T-helper 1 cell treated with Interleukin-12 subunit alpha and Interleukin-12 subunit beta and Interleukin-4 antibody, amounts not matched to agents 30 ng/mL and 1 ng/mL, for 36 hours (primary cell): Measurements from ENCODE around the gene CADM1. TPM values are rescaled to one million over a fixed set of nuclear protein-coding genes. Genes with fewer than 3 reads are reported as not detected.

Experiments used
- intact Hi-C: fragments of 100-400 bp; cut with micrococcal nuclease; formaldehyde crosslinking; loops from one replicate; pipeline ENCODE4 v1.15.1; 2024
- total RNA-seq: library from RNA; stranded (reverse); gene quantifications from 2 replicates; pipeline ENCODE4 v1.2.3, GENCODE V29; 2022

The CADM1 gene
- total RNA-seq, 1 donor from 2014 or later, result 0.83 TPM

DNA sequence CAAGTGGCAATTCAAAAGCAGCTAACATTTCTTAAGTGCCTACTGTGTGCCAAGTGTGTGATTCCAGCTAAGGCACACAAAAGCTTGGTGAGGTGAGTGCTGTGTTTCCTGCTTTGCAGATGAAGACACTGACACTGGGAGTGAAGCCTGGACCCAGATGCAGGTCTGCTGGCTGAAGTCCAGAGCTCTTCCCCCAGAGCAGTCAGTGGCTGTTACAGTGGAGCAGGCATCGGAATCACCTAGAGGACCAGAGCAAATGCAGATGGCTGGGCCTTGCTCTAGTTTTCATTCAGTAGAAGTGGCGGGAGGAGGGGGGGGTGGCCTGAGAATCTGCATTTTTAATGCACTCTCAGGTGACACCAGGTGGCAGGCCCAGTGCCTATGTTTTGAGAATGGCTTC lies 342.3 kb downstream of the CADM1 start:
- intact Hi-C loops, result no loop called here

DNA sequence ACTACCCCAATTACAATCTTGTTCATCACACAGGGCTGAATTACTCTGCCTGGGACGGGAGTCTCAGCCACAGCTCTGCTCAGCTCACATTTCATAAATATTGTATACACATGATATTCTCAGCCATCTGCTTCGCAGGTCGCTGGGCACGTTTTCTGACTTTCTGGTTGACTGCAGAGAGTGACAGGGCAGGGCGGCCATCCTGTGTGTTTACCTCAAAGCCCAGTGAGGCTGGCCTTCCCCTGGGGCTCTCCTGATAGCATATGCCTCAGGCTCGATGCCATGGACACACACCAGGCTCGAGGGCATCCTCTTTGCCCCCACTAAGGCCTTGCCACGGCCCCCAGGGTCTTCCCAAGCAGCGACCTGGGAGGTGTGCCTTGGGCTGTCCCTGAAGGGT lies 345.0 kb downstream of the CADM1 start:
- intact Hi-C loops, result no loop called here

DNA sequence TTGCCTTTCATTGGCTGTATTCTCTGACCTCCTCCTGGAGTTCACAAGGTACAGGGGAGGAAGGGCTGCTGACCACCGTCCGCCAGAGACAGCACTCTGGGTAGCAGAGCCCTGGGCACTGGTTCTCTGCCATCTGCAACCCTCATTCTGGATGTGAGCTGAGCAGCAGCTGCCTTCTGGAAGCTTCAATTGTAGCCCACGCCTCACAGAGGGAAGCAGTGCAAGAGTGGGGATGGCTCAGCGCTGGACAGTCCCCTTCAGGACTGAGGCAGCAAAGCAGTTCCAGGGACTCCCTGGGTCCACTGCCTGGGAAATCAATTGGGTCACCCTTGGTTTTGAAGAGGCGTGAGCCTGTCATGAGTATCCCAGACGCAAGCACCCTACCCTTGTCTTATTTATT lies 346.2 kb downstream of the CADM1 start:
- intact Hi-C loops, result no loop called here

DNA sequence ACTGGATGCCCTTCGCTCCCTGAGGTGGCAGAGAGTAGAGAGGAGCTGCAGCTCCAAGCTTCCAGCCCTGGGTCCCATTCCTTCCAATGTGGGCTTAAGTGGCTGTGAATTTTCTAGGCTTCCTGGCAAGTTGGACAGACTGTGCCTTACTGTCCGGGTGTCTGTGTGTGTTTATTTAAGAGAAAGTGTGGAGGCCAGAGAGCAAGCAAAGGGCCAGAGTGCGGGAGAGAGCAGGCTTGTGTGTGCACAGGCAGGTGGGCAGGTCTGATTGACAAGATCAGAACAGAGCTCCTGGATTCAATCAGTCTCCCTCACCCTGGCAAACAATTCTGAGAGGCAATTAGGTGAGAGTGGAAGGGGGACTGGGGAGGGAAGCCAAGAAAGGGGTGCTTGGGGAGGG lies 347.0 kb downstream of the CADM1 start:
- intact Hi-C loops, result no loop called here

DNA sequence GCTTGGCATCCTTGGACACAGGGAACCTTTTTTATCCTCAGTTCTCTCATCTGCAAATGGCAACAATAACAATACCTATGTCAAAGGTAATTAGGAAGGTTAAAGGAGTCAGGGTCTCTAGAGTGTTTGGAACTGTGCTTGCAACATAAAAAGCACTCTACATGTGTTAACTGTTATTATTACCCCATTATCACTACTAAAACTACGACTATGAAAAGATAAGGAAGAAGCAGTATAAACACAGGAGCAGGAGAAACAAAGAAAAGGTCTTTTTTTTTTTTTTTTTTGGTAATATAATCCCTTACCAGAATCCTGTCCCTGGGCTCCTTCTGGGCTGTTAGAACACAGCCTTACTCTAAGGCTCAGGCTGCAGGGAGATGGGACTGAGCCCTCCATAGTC lies 348.2 kb downstream of the CADM1 start:
- intact Hi-C loops, result no loop called here

DNA sequence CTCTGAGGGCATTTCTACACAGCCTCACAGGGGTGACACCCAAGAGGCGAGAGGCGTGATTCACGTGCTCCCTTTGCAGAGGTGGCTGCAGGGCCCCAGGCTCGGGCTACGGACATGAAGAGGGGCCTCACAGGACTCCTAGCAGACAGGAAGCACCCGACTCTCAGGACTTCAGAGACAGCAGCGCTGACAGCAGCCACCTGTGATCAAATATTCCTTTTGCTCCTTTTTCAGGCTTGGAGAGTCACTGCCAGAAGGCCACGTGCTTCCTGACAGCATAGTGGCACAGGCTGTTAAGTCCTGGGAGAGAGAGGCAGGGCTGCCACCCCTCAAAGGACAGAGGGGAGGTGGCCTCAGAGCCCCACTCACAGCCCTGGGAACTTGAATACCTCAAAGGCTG lies 348.9 kb downstream of the CADM1 start:
- intact Hi-C loops, result no loop called here

DNA sequence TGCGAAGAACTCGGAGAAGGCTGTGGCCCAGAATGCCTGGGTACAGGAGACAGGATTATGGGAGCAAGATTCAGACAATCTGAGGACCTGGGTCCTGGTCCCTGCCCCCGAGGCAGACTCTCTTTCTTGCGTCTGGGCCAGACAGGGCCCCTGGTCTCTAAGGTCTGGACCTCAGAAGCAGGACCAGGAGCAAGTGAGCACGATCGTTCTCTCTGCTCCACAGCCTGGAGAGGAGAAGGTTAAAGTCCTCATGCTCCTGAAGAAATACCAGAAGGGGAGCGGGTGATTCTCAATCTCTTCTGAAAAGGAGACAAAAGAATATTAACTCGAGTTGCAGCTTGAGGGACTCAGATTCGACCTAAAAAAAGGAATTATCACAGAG lies 349.9 kb downstream of the CADM1 start:
- intact Hi-C loops, result no loop called here

DNA sequence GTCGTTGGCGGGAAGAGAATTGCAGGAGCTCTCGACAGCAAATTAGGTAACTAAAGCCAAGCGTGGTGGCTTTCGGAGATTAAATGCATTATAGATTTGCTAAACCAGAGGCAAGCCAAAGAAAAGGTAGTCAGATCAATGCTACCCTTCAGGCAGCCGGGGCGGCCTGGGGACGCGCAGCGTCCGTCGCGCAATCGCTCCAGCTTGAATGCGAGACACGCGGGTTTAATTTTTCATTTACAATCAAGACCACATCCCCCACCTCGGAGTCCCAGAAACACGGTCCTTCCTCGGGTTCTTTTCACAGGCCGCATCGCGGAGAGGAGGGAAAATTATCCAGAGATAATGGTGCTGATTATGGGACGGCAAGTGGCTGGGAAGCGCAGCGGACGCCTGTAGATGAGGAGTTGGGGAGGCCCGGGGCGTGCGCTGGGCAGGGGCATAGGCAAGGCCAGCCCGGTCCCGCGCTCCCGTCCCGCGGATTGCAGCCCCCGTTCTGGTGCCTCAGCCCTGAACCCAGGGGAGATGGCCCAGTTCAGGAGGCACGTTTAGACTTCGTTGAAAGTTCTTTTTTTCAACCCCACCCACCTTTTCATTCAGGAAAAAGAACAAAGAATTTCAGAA lies 350.4 kb downstream of the CADM1 start:
- intact Hi-C loops, result no loop called here

DNA sequence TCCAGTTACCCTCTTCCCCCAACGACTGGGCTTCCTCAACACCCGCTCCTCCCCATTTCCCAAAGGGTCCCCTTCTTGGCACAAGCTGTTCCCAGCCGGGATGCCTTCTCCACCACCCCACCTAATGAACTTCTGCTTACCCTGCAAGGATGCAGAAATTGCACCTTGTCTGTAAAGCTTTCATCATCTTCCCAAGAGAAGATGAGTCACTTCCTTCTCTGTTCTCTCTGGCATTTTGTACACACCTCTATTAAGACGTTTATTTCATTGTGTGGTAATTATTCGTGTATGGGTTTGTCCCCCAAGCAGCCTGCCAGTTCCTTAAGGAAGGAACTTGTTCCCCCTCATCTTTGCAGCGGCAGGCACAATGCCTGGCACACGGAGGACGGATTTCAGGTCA lies 351.1 kb downstream of the CADM1 start:
- intact Hi-C loops, result no loop called here

DNA sequence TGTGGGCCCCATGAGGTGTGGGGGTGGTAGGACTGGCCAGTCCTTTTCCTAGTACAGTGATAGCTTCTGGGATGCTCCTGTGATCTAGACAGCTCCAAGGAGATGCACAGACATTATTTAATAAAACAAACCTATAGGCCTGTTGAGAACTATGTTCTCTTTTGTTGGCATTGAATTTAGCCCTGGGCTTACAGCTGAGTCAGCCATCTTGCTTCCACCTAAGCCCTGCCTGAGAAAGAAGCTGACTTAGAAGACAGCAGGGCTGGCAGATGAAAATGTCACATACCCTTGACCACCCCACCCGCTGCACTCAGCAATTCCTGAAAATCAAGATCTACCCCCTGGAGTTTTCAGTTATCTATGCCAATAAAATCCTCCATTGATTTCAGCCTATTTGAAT lies 353.2 kb downstream of the CADM1 start:
- intact Hi-C loops, result no loop called here

DNA sequence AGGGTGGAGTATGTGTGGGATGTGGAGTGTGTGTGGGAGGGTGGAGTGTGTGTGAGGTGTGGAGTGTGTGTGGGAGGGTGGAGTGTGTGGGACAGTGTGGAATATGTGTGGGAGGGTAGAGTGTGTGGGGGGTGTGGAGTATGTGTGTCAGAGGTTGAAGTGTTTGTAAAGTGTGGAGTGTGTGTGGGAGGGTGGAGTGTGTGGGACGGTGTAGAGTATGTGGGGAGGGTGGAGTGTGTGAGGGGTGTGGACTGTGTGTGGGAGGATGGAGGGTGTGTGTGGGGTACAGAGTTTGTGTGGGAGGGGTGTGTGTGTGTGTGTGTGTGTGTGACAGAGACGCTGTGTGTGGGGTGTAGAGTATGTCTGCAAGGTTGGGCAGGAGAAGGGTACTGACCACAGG lies 355.5 kb downstream of the CADM1 start:
- intact Hi-C loops, result no loop called here

DNA sequence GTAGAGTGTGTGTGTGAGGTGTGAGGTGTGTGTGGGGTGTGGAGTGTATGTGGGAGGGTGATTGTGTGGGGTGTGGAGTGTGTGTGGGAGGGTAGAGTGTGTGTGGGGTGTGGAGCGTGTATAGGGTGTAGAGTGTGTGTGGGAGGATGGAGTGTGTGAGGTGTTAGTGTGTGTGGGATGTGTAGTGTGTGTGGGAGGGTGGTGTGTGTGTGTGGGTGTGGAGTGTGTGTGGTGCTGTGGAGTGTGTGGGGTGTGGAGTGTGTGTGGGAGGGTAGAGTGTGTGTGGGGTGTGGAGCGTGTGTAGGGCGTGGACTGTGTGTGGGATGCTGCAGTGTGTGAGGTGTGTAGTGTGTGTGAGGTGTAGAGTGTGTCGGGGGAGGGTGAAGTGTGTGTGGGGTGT lies 356.1 kb downstream of the CADM1 start:
- intact Hi-C loops, result no loop called here

DNA sequence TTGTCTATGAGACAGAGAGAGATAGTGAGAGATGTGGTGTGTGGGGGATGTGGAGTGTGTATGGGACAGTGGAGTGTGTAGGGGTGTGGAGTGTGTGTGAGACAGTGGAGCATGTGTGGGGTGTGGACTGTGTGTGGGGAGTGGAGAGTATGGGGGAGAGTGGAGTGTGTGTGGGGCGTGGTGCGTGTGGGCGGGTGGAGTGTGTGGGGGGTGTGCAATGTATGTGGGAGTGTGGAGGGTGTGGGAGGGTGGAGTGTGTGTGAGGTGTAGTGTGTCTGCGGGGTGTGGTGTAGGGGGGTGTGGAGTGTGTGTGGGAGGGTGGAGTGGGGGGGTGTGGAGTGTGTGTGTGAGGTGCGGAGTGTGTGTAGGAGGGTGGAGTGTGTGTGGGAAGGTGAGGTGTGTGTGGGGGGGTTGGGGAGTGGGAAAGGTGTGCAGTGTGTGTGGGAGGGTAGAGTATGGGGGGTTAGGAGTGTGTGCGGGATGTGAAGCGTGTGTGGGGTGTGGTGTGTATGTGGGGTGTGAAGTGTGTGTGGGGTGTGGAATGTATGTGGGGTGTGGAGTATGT lies 356.9 kb downstream of the CADM1 start:
- intact Hi-C loops, result no loop called here

DNA sequence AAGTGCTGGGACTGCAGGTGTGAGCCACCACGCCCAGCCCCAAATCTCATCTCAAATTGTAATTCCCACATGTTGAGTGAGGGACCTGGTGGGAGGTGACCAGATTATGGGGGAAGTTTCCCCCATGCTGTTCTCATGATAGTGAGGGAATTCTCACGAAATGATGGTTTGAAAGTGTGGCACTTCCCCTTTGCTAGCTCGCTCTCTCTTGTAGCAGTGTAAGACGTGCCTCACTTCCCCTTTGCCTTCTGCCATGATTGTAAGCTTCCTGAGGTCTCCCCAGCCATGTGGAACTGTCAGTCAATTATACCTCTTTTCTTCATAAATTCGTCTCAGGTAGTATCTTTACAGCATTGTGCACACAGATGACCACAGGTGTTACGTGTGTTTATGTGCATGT lies 357.8 kb downstream of the CADM1 start:
- intact Hi-C loops, result no loop called here

DNA sequence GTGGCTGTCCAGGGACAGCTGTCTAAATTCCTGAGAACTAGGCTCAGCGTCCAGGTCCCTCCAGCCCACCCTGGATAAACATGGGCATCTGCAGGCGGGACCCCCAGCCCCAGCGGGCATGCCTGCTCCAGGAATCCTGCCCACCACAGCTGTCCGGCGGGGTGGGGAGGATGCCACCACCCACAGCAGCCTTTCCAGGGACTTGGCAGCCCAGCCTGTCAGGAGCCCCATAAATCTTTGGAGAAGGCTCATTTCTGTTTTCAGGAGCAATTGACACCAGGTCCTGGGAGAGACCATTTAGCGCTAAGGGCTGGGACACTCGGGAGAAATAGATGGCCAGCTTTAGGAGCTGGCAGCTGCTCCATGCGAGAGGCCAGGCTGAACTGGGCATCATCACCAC lies 358.9 kb downstream of the CADM1 start:
- intact Hi-C loops, result no loop called here

DNA sequence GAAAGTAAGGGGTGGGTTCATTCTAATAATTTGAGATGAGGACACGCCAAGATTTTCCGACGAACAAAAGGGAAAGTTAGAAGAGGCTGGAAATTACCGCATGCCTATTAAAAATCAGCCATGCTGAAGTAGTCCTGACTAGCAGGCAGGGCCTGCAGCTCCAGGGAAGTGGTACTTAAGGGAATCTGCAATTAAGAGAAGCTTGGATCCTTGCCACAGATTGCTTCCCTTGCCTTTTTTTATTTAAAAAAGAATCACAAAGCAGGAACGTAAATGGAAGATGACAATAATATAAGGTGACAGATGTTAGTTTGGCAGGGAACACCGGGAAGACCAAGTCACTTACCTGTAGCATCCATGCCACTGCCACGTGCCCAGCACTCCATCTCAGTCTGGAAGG lies 359.3 kb downstream of the CADM1 start:
- intact Hi-C loops, result no loop called here

DNA sequence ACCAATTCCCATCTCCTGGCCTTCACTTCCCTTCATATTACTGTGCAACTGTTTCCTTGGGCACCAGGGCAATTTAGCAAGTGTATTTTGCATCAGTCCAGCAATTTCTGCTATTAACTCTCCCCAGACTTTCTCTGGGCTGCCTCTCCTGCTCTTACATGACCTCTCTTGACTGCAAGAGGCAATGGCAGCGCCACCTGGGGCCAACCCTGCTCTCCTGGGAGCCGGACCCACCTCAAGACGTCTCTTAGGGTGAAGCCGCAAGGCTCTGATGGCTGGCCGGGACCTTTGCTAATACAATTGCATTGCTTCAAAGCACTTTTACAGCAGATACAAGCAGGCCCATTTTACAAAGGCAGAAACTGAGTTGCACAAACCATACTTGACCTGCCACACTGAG lies 360.2 kb downstream of the CADM1 start:
- intact Hi-C loops, result no loop called here

DNA sequence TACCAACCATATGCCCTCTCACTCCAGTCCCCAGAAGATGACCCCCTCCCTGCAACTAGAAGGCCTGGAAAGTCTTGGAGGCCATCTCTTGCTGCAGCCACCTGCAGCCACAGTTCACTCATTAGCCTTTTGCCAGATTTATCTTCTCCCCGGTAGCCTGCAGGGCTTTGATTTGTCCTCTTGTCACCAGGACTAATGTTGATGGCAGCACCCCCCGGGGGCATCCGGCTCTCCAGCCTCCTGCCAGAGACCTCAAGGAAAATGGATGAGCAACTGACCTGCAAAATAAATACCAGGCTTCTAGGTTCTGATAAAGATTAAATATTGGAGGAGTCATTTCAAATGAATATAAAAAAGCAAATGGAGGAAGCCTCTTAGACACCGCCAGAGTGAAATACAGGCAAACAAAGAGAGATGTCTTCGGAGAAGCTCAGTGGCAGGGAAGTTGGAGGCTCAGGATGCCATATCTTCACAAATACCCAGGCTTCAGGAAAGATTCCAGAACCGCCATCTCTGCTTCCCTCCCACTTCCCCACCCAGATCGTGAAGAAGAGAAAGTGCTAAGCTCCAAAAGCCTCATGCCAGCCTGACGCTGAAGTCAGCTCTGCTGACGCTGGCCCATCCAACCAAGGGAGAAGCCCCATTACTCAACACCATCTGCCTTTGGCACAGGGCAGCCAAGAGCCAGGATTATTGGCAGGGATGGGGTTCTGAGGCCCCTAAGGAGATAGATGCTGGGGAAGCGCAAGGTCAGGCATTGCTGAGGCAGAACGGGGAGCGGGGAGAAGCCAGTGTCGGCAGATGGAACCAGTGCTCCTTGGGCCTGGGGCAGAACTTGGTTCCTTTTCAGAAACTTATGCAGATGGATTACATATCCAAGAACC lies 362.7 kb downstream of the CADM1 start:
- intact Hi-C loops, result no loop called here

DNA sequence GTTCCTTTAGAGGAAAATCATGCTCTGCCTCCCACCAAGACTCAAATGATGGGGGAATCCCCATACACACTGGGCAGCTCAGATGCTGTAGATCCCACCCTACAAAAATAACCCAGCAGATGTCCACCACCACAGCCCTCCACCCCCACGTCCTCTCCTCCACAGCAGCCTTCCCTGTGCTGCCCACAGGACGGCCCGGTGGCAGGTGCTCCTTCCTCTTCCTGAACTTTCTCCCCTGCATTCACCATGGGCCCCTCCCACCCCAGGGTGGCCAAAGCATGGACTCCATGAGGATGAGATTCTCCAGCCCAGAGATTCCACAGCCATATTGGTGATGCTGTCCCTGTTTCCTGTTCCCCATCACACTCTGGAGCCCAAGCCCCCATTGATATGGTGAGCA lies 368.3 kb downstream of the CADM1 start:
- intact Hi-C loops, result no loop called here

DNA sequence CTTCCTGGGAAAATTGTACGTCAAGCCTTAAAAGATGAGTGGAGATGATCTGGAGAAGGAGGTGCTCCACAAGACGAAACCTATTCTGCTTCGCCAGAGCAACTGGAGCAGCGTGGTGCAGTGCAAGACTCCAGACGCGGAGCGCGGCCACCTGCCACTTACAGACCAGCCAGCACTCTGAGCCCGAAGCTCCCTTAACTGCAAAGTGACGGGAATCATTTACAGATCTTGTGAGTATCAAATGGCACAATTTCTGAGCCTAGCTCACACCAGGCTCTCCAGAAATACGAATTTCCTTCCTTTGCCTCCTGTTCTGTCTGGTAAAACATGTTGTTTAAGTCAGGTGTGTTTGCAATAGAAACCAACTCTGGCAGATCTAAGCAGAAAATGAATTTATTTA lies 369.3 kb downstream of the CADM1 start:
- intact Hi-C loops, result no loop called here

DNA sequence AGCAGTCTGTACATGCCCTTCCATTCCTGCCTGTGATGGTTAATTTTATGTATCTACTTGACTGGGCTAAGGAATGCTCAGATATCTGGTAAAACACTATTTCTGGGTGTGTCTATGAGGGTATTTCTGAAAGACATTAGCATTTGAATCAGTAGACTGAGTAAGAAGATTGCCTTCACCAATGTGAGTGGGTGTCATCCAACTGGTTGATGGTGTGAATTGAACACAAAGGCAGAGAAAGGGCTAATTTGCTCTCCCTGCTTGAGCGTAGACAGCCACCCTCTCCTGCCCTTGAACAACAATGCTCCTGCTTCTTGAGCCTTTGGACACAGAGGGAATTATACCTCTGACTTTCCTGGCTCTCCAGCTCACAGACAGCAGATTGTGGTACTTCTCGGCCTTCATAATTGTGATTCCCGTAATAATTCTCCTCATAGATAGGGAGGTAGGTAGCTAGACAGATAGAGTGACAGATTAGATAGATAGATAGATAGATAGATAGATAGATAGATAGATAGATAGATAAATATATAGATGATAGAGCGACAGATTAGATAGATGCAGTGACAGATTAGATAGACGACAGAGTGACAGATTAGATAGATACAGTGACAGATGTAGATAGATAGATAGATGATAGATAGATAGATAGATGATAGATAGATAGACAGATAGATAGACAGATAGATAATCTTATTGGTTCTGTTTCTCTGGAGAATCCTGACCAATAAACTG lies 370.6 kb downstream of the CADM1 start:
- intact Hi-C loops, result no loop called here
